ENCODE data around the gene FERMT3. TPM values are rescaled to one million over a fixed set of nuclear protein-coding genes. Genes with fewer than 3 reads are reported as not detected.

Gene FERMT3
- total and polyA plus RNA-seq, 9 donors = 2.2 to 19.7 (median 6.4) TPM

- Histone ChIP-seq H3K9me3 (no peaks in the 10 kb centered on the region), H3K27me3 (no peaks in the 10 kb centered on the region), H3K27ac (peak within 1 kb of the TSS; percentile 23 to 55), H3K4me3 (peak within 1 kb of the TSS; percentile 56), H3K4me1 (ENCODE audit: insufficient read depth) (peaks cover 6% of the 10 kb centered on the region), H3K36me3 (no peaks in the 10 kb centered on the region)
- TF ChIP-seq, protein P1, sequence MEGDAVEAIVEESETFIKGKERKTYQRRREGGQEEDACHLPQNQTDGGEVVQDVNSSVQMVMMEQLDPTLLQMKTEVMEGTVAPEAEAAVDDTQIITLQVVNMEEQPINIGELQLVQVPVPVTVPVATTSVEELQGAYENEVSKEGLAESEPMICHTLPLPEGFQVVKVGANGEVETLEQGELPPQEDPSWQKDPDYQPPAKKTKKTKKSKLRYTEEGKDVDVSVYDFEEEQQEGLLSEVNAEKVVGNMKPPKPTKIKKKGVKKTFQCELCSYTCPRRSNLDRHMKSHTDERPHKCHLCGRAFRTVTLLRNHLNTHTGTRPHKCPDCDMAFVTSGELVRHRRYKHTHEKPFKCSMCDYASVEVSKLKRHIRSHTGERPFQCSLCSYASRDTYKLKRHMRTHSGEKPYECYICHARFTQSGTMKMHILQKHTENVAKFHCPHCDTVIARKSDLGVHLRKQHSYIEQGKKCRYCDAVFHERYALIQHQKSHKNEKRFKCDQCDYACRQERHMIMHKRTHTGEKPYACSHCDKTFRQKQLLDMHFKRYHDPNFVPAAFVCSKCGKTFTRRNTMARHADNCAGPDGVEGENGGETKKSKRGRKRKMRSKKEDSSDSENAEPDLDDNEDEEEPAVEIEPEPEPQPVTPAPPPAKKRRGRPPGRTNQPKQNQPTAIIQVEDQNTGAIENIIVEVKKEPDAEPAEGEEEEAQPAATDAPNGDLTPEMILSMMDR (IDR thresholded peaks at IDR 0.05) = peak in 1 of 3 donors; percentile 6
- TF ChIP-seq POLR2A (IDR thresholded peaks at IDR 0.05) = no peak
- intact Hi-C loops (cut with DNase I) = no loop called here
- peak; percentile 65 to 82 (median 78) for DNase-seq
- WGBS, 3 donors = 1% methylated on average over 70 to 92 of the region's 92 CpGs
These were observed 40.5 kb upstream of the FERMT3 start, which contains the start of gene MACROD1 for GRCh38 chr11:64165842-64166635. Gene MACROD1 (minus strand): TSS chr11:64166113. CDS start chr11:64165994, 119 bp downstream.

DNA sequence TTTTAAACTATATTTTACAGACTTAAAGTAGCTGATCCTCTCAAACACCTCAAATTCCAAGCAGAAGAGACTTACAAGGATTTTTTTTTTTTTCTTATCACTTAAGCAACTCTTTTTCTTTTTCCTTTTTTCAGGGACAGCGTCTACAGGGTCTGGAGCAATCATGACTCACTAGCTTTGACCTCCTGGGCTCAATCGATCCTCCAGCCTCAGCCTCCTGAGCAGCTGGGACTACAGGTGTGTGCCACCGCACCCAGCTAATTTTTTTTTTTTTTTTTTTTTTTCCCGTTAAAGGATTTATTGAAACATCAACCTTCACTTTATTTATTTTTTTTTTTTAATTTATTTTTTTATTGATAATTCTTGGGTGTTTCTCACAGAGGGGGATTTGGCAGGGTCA, 36.1 kb upstream of the FERMT3 start:
- Histone ChIP-seq H3K27me3 (no peaks in the 10 kb centered on the region), H3K4me1 (ENCODE audit: insufficient read depth) (peaks cover 2% of the 10 kb centered on the region), H3K4me3 (no peak overlapping the region), H3K9me3 (no peaks in the 10 kb centered on the region), H3K36me3 (no peaks in the 10 kb centered on the region), H3K27ac (no peak overlapping the region)
- WGBS, 3 donors = 88 to 95% (median 89%) methylated on average over 4 of the region's 4 CpGs
- no peak for DNase-seq
- TF ChIP-seq POLR2A (IDR thresholded peaks at IDR 0.05) (no peak), EP300 (IDR thresholded peaks at IDR 0.05) (no peak)
- TF ChIP-seq, protein P1 (IDR thresholded peaks at IDR 0.05) = no peak
- intact Hi-C loops (cut with DNase I) = no loop called here

DNA sequence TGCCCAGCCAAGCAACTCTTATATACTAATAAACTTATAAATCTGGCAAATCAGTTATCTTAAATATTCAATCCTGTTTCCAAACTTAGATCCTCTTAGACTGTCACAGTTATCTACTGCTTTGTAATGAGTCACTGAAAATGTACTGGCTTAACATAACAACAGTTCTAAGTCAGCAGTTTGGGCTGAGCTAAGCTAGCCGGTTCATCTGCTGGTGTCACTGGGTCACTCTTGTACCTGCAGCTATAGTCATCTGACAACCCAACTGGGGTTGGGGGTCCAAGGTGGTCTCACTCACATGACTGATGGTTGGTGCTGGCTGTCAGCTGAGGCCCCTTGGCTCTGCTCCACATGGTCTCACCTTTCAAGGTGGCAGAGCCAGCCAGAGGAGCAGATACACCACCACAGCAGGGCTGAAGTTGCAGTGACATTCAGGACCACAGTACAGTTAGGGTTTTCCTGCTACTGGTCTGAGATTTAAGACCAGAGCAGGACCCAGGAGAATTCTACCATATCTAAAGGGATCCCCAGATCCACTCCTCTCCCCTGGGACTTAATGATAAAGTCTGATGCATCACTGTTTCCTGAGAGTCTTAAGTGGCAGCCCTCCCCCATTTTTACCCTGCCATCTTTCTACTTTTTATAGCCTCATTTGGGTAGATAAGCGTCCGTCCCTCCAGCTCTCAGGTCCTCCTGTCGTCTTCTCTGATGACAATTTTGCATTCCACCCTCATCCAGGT, 32.7 kb upstream of the FERMT3 start:
- Histone ChIP-seq H3K27ac (no peak overlapping the region), H3K27me3 (no peaks in the 10 kb centered on the region), H3K36me3 (no peaks in the 10 kb centered on the region), H3K9me3 (no peaks in the 10 kb centered on the region), H3K4me3 (no peak overlapping the region), H3K4me1 (ENCODE audit: insufficient read depth) (no peaks in the 10 kb centered on the region)
- DNase-seq = no peak
- 90 to 96% (median 93%) methylated on average over 4 of the region's 4 CpGs for WGBS, 3 donors
- intact Hi-C loops (cut with DNase I) = no loop called here
- TF ChIP-seq, protein P1 (IDR thresholded peaks at IDR 0.05) = no peak
- TF ChIP-seq EP300 (IDR thresholded peaks at IDR 0.05) = no peak
- no peak for TF ChIP-seq POLR2A (IDR thresholded peaks at IDR 0.05)

GRCh38 chr11:64176751-64177150, 29.8 kb upstream of the FERMT3 start:
- no peak for DNase-seq
- Histone ChIP-seq H3K4me3 (no peak overlapping the region), H3K9me3 (no peaks in the 10 kb centered on the region), H3K4me1 (ENCODE audit: insufficient read depth) (no peaks in the 10 kb centered on the region), H3K27ac (no peak overlapping the region), H3K36me3 (no peaks in the 10 kb centered on the region), H3K27me3 (no peaks in the 10 kb centered on the region)
- 83 to 90% (median 89%) methylated on average over 8 of the region's 8 CpGs for WGBS, 3 donors
- TF ChIP-seq, protein P1 (IDR thresholded peaks at IDR 0.05) = no peak
- TF ChIP-seq EP300 (IDR thresholded peaks at IDR 0.05) (no peak), POLR2A (IDR thresholded peaks at IDR 0.05) (no peak)
- intact Hi-C loops (cut with DNase I) = no loop called here
